ENCODE measurements around the gene KCNMA1. TPM values are rescaled to one million over a fixed set of nuclear protein-coding genes. Genes with fewer than 3 reads are reported as not detected.

KCNMA1 gene
- total RNA-seq, 1 donor from 2014 or later, result 95.5 TPM

GRCh38 chr10:76991621-76992020 is 646.0 kb downstream of the KCNMA1 start:
- H3K9me3 Mint-ChIP-seq (ENCODE audit: unreplicated experiment), result no peaks in the 10 kb centered on the region
- peaks cover 20% of the 10 kb centered on the region for H3K4me1 Mint-ChIP-seq (ENCODE audit: unreplicated experiment)
- H3K27ac Mint-ChIP-seq (ENCODE audit: unreplicated experiment), result no peak overlapping the region
- TF ChIP-seq CTCF (IDR thresholded peaks at IDR 0.05), result no peak
- DNase-seq (ENCODE audit: extremely low spot score, unreplicated experiment), result no peak
- peaks cover 16% of the 10 kb centered on the region for H3K36me3 Mint-ChIP-seq (ENCODE audit: unreplicated experiment)
- no peaks in the 10 kb centered on the region for H3K27me3 Mint-ChIP-seq (ENCODE audit: unreplicated experiment)
- no peak overlapping the region for H3K4me3 Mint-ChIP-seq (ENCODE audit: unreplicated experiment)

GRCh38 chr10:76990561-76990960 is 647.0 kb downstream of the KCNMA1 start:
- Mint-ChIP-seq H3K36me3 (ENCODE audit: unreplicated experiment) (peaks cover 15% of the 10 kb centered on the region), H3K27ac (ENCODE audit: unreplicated experiment) (no peak overlapping the region), H3K4me1 (ENCODE audit: unreplicated experiment) (peaks cover 22% of the 10 kb centered on the region), H3K27me3 (ENCODE audit: unreplicated experiment) (no peaks in the 10 kb centered on the region), H3K4me3 (ENCODE audit: unreplicated experiment) (no peak overlapping the region), H3K9me3 (ENCODE audit: unreplicated experiment) (no peaks in the 10 kb centered on the region)
- no peak for DNase-seq (ENCODE audit: extremely low spot score, unreplicated experiment)
- no peak for TF ChIP-seq CTCF (IDR thresholded peaks at IDR 0.05)

- H3K27ac Mint-ChIP-seq (ENCODE audit: unreplicated experiment), result no peak overlapping the region
- H3K27me3 Mint-ChIP-seq (ENCODE audit: unreplicated experiment), result no peaks in the 10 kb centered on the region
- peak; percentile 99 for TF ChIP-seq CTCF (IDR thresholded peaks at IDR 0.05)
- peaks cover 37% of the 10 kb centered on the region for H3K4me1 Mint-ChIP-seq (ENCODE audit: unreplicated experiment)
- DNase-seq (ENCODE audit: extremely low spot score, unreplicated experiment), result peak; percentile 89
- no peaks in the 10 kb centered on the region for H3K9me3 Mint-ChIP-seq (ENCODE audit: unreplicated experiment)
- H3K4me3 Mint-ChIP-seq (ENCODE audit: unreplicated experiment), result no peak overlapping the region
- peaks cover 12% of the 10 kb centered on the region for H3K36me3 Mint-ChIP-seq (ENCODE audit: unreplicated experiment)
These were observed 652.8 kb downstream of the KCNMA1 start for GRCh38 chr10:76984559-76985443.

GRCh38 chr10:76983624-76984023 is 654.0 kb downstream of the KCNMA1 start:
- no peak for DNase-seq (ENCODE audit: extremely low spot score, unreplicated experiment)
- no peak overlapping the region for H3K4me3 Mint-ChIP-seq (ENCODE audit: unreplicated experiment)
- peaks cover 40% of the 10 kb centered on the region for H3K4me1 Mint-ChIP-seq (ENCODE audit: unreplicated experiment)
- TF ChIP-seq CTCF (IDR thresholded peaks at IDR 0.05), result no peak
- H3K36me3 Mint-ChIP-seq (ENCODE audit: unreplicated experiment), result peaks cover 8% of the 10 kb centered on the region
- no peaks in the 10 kb centered on the region for H3K9me3 Mint-ChIP-seq (ENCODE audit: unreplicated experiment)
- no peaks in the 10 kb centered on the region for H3K27me3 Mint-ChIP-seq (ENCODE audit: unreplicated experiment)
- no peak overlapping the region for H3K27ac Mint-ChIP-seq (ENCODE audit: unreplicated experiment)

- TF ChIP-seq CTCF (IDR thresholded peaks at IDR 0.05), result no peak
- peaks cover 8% of the 10 kb centered on the region for H3K36me3 Mint-ChIP-seq (ENCODE audit: unreplicated experiment)
- H3K27me3 Mint-ChIP-seq (ENCODE audit: unreplicated experiment), result no peaks in the 10 kb centered on the region
- no peak overlapping the region for H3K4me3 Mint-ChIP-seq (ENCODE audit: unreplicated experiment)
- H3K9me3 Mint-ChIP-seq (ENCODE audit: unreplicated experiment), result no peaks in the 10 kb centered on the region
- H3K4me1 Mint-ChIP-seq (ENCODE audit: unreplicated experiment), result peaks cover 40% of the 10 kb centered on the region
- DNase-seq (ENCODE audit: extremely low spot score, unreplicated experiment), result no peak
- no peak overlapping the region for H3K27ac Mint-ChIP-seq (ENCODE audit: unreplicated experiment)
These were observed 654.9 kb downstream of the KCNMA1 start for GRCh38 chr10:76982671-76983070.

Measured in osteocyte (in vitro differentiated cells).